HCT116 (cell line): ENCODE results near the gene CLPTM1L.

ENCODE experiments used
- CBX3 ChIP-seq: IDR thresholded peaks from 2 replicates; pipeline ENCODE4 v1.6.1; 2012; ENCODE audit warnings: low read depth
- EGR1 ChIP-seq: IDR thresholded peaks from 2 replicates; pipeline ENCODE4 v1.6.1; 2012; ENCODE audit warnings: low read depth
- POLR2A ChIP-seq: IDR thresholded peaks from 2 replicates; pipeline ENCODE4 v1.7.0; 2011; ENCODE audit warnings: borderline replicate concordance; ENCODE audit not compliant: insufficient read depth, insufficient read length; ENCODE audit errors: extremely low read depth
- REST ChIP-seq: IDR thresholded peaks from 2 replicates; pipeline ENCODE4 v1.6.1; 2012; ENCODE audit warnings: low read depth
- YY1 ChIP-seq: IDR thresholded peaks from 2 replicates; pipeline ENCODE4 v1.6.1; 2011; ENCODE audit warnings: low read length, low read depth, moderate library complexity, mild to moderate bottlenecking; ENCODE audit not compliant: insufficient replicate concordance; ENCODE audit errors: extremely low read depth
- ZBTB33 ChIP-seq: IDR thresholded peaks from 2 replicates; pipeline ENCODE4 v1.6.1; 2011; ENCODE audit warnings: mild to moderate bottlenecking, low read length, moderate library complexity; ENCODE audit not compliant: insufficient replicate concordance; ENCODE audit errors: extremely low read depth
- TF ChIP-seq, protein P1 (sequence below), 3 experiments: fragments of 200-600 bp in 1 of 3; sonication (generic) in 1 of 3; IDR thresholded peaks in 2 of 3; conservative IDR thresholded peaks in 1 of 3; 2 replicates each; pipeline ENCODE4 v1.5.1; 2012 to 2017; ENCODE audit warnings: low read depth in 2 of 3, low read length in 2 of 3, antibody characterized with exemption in 1 of 3, borderline replicate concordance in 1 of 3, control low read depth in 1 of 3, mild to moderate bottlenecking in 1 of 3, mixed read lengths in 1 of 3, mixed run types in 1 of 3, moderate library complexity in 1 of 3; ENCODE audit not compliant: insufficient read depth in 1 of 3

DNA sequence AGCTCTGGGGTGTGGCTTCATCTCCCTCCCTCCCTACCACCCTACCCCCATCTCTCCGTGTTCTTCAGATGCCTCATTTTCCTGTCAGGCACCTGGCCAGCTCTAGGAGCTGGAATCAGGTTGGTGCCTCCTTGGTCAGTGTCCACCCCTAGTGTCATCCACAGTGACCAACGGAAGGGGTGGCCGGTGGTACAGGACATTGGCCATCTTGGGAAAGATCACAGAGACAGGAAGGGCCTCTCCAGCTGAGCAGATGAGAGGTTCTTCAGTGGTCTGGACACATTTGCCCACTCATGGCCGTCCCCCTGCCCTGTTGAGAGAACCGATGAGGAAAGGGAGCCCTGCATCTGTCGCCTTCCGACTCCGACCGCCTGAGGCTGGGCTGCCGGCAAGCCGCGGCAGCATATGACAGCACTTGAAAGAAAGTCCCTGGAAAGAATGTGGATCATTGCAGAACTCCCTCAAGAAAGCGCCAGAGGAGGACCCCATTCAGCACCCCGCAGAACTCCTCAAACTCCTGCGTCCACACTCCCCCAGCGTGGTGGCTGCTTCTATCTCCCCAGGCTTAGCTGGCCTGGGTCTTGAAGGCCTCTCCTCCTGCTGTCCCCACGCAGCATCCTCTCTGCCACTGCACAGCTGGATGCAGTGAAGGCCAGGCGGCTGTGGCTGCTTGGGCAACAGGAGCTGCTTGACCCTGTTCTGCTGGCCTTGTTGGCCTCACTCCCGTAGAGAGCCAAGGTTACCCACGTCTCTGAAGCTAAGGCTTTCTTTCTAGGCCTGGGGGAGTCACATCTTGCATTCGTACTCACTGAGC, 1.9 kb upstream of the CLPTM1L start:
- TF ChIP-seq EGR1 (no peak), POLR2A (no peak), YY1 (no peak), REST (no peak), CBX3 (no peak), ZBTB33 (no peak)
- TF ChIP-seq, protein P1, sequence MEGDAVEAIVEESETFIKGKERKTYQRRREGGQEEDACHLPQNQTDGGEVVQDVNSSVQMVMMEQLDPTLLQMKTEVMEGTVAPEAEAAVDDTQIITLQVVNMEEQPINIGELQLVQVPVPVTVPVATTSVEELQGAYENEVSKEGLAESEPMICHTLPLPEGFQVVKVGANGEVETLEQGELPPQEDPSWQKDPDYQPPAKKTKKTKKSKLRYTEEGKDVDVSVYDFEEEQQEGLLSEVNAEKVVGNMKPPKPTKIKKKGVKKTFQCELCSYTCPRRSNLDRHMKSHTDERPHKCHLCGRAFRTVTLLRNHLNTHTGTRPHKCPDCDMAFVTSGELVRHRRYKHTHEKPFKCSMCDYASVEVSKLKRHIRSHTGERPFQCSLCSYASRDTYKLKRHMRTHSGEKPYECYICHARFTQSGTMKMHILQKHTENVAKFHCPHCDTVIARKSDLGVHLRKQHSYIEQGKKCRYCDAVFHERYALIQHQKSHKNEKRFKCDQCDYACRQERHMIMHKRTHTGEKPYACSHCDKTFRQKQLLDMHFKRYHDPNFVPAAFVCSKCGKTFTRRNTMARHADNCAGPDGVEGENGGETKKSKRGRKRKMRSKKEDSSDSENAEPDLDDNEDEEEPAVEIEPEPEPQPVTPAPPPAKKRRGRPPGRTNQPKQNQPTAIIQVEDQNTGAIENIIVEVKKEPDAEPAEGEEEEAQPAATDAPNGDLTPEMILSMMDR (IDR thresholded peaks at IDR 0.05 in 2 of 3, conservative IDR thresholded peaks at IDR 0.05 in 1 of 3; ENCODE audit: borderline replicate concordance in 1 of 3, insufficient read depth in 1 of 3, low read depth in 2 of 3, low read length in 2 of 3), result no peak
